Right kidney (tissue), 1 donor: Measurements from ENCODE around the gene HLA-DOA.

ENCODE experiments used
- DNase-seq: peaks from one replicate; pipeline ENCODE4 v3.0.0-alpha.2; 2016

HLA-DOA gene

DNA sequence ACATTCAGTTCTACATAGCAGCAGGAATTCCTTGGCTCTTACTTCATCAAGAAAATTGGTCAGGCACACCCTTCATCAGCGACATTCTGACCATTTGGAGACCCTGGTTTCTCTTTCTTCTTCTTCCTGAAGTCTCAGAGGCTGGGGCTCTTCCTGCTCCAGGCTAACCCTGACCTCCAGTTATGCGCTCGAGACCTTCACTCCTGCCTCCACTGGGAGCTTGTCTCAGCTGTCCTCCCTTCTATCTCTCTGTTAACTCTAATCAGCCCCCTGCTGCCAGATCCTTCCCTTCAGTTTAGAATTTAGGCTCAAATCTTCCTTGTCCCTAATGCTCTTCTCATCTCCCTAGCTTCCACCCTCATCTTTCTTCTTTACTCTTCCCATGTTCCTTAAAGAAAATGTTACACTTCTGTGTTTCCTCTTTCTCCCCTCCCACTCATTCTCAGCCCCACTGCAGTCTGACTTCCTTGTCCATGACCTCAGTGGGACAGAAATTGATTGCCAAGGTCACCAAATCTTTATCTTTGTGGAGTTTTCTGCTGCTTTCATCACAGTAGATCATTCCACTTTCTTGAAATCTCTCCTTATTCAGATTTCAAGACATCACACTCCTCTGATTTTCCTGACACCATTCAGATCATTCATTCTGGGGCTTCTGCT is 8.4 kb upstream of the HLA-DOA start:
- DNase-seq, result no peak

DNA sequence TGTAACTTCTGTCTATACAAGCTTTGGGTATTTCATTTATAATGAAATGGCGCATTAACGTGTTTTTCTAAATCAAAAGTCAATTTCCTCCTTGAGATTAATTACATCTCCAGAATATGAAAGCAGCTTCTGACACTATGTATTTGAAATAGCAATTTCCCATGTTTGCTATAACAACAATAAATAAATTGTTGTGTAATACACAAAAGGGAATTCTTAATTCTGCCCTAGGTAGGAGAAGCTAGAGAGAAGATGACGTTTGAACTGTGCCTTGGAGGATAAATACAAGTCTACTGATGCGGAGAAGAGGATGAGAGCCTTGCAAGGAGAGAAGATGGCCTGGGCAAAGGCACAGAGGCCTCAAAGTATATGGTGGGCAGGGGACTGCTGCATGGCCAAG is 7.6 kb upstream of the HLA-DOA start:
- DNase-seq, result no peak

GRCh38 chr6:33015798-33016197 is 6.4 kb upstream of the HLA-DOA start:
- no peak for DNase-seq

DNA sequence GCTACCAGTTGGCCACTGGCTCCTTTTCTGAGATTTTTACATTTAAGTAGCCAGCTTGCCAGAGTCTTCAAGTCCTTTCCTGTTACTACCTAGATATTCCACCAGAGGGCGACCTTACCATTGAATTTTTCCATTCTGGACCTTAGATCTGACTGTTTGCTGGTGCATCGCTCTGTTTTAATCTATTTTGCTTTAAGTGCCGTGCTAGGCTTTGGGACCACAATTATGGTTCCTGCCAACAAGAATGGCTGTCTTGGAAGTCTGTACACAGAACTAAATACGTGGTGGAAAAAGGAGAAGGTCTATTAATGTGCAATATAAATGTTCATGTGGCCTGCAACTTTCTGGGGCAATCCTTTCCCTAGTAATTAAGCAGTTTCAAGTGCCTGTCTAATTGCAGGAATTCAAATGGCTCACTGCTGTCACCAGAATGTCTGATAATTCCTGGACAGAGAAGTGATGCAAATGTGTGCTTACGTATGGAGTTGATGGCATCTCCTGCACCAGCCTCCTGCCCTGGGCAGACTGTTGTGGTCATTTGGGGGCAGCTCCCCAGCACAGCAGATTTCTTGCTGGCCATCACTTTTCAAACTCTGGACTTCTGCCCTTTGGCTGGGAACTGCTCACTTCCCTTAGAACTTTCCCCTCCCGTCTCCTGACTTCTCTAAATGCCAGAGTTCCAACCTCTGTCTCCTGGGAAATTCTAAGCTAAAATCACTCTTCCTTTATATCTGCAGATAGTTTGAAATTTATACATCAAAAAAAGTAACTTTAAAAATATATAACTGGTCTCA is 5.6 kb upstream of the HLA-DOA start:
- DNase-seq, result peak; percentile 47

GRCh38 chr6:33013608-33014007 is 4.2 kb upstream of the HLA-DOA start:
- no peak for DNase-seq

DNA sequence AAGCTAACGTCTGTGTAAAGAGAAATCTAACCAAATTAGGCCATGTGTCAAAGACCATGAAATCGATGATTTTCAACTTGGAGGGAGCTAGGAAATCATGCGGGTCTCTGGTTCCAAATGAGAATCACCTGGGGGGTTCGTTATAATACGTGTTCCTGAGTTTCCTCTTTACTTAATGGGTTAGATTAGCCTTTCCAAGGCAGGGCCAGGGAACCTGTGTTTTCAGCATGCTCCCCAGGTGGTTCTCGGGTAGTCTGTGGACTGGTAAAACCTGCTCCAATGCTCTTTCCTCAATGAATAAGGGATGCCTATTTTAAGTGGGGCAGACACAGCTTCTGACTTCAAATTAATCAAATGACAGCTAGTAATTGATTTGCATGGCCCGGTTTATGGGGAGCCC is 965 bp upstream of the HLA-DOA start:
- no peak for DNase-seq

- DNase-seq, result peak; percentile 40
Measured at GRCh38 chr6:33007831-33008400, 1.5 kb downstream of the HLA-DOA start.

- DNase-seq, result no peak
Measured at GRCh38 chr6:33004940-33005339, 4.5 kb downstream of the HLA-DOA start.

DNA sequence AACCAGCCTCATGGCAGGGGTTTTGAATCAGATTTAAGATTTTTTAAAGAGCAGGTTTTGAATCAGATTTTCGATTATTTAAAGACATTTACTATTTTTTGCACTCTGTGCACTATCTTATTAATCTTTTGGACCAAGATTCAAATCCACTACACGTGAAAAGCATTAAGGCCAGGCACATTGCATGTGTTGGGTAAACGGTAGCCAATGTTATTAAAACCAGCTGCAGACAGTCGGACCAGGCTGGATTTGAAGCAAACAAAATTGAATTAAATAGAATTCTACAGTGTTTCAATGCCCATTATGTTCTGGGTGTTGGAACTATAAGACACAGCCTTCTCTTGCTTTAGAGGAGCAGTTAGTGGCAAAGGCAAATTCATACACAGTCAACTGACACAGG is 7.7 kb downstream of the HLA-DOA start:
- no peak for DNase-seq

GRCh38 chr6:33000055-33000454 is 9.3 kb downstream of the HLA-DOA start:
- DNase-seq, result no peak

DNA sequence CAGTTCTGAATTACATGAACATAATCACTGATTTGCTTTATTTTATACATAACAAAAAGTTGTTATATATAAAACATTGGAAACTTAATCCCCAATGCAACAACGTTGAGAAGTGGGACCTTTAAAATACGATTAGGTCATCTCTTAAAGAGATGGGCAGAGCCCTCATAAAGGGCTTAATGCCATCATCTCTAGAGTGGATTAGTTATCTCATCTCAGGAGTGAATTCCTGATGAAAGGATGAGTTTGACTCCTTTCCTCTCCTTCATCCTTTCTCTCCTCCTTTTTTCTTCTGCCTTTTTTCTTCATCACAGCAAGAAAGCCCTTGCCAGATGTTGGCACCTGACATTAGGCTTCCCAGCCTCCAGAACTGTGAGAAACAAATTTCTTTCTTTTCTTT is 13.9 kb downstream of the HLA-DOA start:
- no peak for DNase-seq

DNA sequence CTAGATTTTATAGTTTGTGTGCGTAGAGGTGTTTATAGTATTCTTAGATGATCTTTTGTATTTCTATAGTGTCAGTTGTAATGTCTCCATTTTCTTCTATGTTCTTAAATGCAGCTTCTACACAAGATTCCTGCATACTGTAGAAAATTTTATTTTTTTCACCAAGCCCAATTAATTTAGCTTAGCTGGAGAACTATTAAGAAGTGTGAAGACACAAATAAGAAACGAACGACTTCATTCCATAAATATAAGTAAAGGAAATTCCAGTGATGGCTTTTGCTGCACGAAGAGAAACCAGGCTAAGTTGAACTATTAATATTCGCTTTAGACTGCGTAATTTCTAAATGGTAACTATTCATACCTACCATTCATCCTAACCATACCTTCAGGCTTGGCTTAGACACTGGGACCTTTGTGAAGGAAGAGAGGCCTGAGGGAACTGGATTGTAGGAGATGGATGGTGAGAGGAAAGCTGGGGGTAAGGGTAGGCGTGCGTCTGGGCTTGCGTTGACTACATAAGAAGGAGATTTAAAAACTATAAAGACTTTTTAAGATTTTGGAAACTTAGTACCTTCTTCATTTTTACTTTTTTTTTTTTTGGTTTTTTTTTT is 15.9 kb downstream of the HLA-DOA start:
- DNase-seq, result no peak

DNA sequence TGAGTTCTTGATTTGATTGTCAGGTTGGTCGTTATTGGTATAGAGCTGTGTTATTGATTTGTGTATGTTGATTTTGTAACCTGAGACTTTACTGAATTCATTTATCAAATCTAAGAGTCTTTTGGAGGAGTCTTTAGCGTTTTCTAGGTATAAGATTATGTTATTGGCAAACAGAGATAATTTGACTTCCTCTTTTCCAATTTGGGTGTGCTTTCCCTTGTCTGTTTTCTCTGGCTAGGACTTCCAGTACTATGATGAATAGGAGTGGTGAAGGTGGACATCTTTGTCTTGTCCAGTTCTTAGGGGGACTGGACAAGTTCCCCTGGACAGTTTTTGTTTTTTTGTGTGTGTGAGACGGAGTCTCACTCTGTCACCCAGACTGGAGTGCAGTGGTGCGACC is 17.4 kb downstream of the HLA-DOA start:
- no peak for DNase-seq

GRCh38 chr6:32989368-32989767 is 20.0 kb downstream of the HLA-DOA start:
- no peak for DNase-seq

- DNase-seq, result peak; percentile 67
Measured at GRCh38 chr6:32984622-32985389, 24.6 kb downstream of the HLA-DOA start.

DNA sequence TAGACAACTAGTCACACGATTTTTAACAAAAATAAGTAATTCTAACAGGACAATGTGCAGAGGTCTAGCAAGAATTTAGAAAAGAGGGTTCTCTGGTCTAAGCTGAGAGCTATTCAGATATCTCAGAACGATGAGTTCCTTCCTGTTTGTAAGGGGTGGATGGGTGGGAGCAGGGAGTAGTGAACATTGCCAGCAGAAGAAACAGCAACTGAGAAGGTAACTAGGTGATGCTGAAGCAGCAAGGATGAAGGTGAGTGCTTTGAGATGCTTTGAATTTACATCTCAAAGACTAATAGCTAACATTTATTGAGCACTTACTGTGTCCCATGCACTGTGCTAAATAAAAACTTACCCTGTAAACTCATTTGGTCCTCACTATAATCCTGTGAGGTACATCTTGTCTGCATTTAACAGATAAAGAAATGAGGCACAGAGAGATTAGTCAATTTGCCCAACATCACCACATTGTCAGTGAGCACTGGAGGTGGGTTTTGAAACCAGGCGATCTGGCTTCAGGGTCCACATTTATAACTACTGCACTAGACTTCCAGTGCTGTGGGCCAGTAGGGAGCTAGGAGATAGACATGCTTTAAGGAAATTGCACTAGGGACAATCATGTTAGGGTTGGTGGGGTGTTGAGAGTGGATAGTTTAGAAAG is 25.3 kb downstream of the HLA-DOA start:
- DNase-seq, result no peak

DNA sequence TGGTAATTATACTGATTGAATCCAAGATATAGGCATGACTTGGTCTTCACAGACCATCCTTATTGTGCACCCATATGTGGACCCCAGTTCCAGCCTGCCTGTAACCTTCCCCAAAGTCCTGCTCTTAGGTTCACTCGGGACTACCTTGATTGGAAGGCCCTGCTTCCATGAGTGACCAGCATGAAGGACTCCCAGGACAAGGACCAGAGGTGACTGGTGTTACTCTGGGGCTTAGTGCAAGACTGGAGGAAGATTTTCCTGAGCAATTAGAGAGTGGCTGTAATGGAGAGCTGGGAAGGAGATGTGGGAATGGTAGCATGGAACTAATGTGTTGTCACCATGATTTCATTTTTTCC is 25.9 kb downstream of the HLA-DOA start:
- no peak for DNase-seq

DNA sequence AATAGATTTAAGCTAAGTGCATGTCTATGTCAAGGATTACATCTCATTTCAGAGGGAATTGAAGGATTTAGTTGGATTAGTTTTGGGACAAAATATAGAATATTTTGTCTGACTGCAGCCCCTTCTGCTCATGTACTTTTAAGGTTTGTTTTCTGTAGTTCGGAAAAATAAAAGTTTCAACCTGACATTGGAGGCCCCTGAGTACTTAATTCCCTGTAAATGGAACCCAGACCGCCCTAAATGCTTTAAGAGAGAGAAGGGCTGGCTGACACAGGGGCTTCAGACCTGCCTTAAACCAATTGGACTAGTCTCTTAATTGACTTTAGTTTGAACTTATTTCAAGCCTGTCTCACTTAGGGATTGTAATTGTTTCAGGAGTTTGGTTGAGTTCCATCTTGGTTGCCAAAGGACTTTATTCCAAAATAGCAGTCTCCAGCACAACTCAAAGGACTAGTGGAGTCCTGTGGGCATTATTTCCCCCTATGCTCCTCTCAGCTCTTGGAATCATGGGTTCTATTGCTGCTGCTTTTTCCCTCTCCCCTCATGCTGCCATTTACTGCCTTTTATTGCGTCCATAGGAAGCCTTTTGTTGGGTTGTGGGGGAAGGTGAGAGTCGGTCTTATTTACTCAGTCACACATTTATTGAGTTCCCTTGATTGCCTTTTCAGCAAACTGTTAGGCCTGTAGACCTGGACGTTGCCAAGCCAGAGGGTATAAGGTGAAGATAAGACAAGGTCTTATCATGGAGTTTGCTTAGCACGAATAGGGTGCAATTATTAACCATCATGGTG is 26.5 kb downstream of the HLA-DOA start:
- no peak for DNase-seq

GRCh38 chr6:32982084-32982701 is 27.2 kb downstream of the HLA-DOA start:
- no peak for DNase-seq

- DNase-seq, result no peak
Measured at GRCh38 chr6:32980488-32981038, 28.8 kb downstream of the HLA-DOA start.
